GM20431 (cell line): ENCODE measurements around the gene PPME1.

Experiments used
- in situ Hi-C: fragments of 300-500 bp; cut with MseI, MboI; formaldehyde crosslinking; loops from one replicate; pipeline ENCODE4 v1.15.0; 2020; ENCODE audit warnings: low sequenced_read_pairs; ENCODE audit not compliant: unreplicated experiment

The PPME1 gene

DNA sequence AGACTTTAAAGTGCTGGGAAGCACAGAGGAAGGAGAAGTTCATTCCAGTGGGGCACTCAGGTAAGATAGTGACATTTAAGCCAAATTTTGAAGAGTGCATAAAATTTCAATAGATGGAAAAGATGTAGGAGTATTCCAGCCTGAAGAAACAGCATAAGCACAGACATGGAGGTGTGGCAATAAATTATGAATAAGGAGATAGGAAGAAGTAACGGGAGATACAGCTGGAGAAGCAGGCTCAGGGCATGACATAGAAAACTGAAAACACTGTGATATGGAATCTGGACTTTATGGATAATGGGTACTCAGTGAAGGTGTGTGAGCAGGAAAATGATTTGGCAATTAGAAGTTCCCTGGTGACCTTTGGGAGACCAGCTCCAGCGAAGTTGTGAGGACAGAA lies 107.0 kb downstream of the PPME1 start:
- in situ Hi-C loops = no loop called here

DNA sequence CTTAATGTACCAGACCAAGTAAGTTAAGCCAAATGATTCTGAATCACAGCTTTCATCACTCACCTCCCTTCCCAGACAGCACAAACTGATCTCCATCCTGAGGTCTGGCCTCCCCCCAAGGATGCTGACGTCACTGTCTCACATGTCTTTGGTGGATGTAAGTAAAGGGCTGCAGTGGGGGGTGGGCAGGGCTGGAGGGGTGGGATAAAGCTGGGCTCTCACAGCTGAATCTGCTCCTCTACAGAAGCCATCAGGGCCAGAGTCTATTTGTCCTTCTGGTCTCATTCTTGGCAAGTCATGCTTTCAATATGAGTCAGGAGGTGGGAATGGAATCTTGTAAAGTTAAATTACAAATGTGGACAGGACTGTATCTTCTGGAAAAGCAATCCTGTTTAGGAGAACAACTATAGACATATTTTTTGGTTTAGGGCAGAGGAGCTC lies 107.7 kb downstream of the PPME1 start:
- in situ Hi-C loops = no loop called here

DNA sequence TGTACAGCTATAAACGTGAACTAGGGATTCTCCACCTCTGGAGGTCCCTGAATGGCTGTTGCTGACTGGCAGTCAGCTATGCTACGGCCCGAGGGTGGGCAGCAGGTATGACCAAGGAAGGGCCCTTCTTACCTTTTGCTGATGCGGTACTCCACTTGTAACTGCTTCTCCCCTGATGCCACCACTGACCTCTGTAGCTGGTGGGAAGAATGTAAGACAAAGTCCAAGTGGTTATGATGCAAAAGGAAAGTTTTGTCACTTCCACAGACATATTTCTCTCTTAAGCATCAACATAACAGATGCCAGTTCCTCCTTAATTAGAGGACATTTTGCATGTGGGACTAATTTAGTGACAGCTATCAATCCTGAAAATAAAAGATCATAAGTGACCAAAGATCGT lies 108.2 kb downstream of the PPME1 start:
- in situ Hi-C loops = no loop called here

DNA sequence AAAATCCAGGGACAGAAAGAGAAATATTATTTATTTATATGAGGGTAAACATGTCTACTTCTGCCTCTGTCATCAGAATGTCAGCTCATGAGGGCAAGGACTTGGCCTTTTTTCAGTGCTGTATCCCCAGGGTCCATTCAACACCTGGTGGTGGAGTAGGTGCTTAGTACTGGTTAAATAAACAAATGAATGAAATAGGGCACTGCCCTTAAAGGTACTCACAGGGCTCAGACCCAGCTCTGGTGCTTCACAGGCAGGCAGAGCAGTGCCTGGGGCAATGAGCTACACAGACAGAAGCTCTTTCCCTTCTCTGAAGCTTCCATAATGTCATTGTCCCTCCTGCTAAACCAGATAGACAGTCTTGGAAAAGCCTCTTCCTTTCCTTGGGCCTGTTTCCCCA lies 109.4 kb downstream of the PPME1 start:
- in situ Hi-C loops = no loop called here

DNA sequence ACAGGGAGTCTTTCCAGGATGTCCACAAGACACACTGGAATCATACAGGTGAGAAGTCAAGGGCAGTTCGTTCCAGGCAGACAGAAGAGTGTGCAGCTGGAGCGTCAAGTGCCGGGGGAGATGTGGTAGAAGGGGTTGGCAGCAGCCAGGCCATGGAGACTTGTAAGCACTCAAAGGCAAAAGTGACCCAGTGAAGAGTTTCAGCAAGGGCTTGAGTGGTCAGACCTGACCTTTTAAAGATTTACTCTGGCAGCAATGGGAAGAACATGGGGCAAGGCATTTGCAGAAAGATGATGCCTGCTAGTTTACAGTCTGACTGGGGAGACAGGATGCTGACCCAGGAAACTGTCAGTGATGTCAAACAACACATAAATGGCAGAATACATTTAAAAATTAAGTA lies 111.3 kb downstream of the PPME1 start:
- in situ Hi-C loops = no loop called here

DNA sequence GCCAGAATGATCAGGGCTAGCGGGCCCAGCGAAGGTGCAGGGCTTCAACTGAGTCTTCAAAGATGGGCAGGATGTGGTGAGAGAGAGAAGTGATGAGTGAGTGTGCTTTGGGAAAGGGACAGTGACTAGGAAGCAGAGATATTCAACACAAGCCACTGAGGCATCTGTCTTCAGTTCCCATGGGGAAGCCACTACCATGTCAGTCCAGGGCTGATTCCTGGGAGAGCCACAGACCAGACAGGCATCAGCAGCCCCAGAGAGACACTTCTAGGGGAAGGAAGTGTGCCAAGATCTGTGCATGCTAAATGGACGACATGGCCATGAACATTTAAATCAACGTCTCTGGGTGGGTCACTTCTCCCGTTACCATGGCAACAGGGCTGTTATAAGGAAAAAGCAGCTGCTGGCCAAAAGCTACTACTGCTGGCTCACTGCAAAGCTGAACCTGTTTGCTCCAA lies 111.9 kb downstream of the PPME1 start:
- in situ Hi-C loops = no loop called here

DNA sequence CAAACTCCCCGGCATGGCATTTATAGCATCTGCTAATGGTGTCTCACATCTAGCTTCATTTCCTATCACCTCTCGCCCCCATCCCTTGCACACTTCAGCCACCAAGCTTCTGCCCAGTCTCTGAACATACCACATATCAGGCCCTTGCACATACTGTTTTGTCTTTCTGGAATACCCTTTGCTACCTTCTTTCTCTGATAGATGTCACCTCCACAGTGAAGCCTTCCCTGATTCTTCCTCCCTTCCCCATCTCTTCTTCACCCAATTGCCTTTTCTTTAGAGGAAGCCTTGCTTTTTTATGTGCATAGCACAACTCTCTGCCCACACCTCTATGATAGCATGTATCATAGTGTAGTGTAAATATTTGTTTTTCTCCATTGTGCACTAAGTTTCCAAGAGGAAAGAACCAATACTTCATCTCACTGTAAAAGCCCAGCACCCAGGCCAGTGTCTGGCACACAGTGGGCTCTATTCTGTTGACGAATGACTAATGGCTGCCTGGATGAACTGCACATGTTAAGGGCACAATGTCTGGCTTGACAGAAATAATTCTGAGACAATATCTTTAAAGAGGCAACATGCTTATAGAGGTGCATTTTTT lies 112.6 kb downstream of the PPME1 start:
- in situ Hi-C loops = no loop called here

DNA sequence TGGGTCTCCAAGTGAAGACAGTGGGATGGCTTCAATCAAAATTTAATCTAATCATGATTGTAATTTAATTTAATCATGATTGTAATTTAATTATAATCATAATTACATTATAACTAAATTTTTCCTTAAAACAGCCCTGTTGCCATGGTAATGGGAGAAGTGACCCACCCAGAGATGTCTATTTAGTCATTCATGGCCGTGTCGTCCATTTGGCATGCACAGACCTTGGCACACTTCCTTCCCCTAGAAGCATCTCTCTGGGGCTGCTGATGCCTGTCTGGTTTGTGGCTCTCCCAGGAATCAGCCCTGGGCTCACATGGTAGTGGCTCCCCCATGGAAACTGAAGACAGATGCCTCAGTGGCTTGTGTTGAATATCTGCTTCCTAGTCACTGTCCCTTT lies 113.4 kb downstream of the PPME1 start:
- in situ Hi-C loops = no loop called here

DNA sequence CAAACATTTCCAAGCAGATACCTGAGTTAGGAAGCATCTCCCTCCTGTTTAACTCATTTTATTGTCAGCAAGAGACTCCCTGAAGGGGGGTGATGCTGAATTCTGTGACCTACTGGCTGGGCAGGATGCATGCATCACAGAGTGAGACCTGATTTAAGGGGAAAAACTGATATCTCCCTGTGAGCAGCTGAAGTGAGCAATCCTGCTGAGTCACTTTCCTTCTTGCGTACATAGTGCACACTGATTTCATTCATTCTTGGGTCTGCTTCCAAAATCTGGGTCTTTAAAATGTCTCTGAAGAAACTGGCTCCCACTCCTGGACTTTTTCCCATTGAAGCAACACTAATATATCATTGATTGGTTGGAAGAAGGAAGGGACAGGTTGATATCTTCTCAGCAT lies 117.1 kb downstream of the PPME1 start:
- in situ Hi-C loops = no loop called here

DNA sequence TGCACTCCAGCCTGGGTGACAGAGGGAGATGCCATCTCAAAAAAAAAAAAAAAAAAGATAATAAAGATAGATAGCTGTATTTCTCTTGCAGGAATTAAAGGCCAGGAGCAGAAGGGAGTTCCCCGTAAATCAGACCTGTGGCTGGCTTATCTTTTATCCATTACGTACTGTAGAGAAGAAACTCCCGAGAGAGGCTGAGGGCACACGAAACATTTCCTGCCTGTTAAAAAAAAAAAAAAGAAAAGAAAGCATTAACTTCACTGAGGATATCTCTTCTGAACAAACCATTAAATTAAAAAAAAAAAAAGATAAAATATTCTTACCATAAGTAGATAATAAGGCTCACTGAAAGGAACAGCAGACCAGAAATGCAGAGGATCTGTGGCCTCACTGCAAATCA lies 117.8 kb downstream of the PPME1 start:
- in situ Hi-C loops = no loop called here

DNA sequence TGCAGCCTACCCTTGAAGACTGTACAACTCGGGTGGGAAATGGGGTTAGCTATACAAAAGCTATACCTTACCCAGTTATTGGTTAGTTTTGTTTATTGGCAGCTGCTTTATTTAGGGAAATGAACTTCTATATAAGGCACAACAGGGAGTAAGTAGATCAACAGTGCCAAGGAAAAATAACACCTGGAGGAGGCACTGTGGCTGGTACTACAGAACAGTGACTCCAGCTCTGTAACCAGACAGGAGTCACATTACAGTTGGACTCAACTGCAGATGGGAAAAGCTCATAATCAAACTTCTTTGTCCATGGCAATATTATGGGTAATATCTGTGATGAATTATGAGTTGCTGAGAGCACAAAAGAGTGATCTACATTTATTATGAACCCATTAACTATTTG lies 126.4 kb downstream of the PPME1 start:
- in situ Hi-C loops = no loop called here

DNA sequence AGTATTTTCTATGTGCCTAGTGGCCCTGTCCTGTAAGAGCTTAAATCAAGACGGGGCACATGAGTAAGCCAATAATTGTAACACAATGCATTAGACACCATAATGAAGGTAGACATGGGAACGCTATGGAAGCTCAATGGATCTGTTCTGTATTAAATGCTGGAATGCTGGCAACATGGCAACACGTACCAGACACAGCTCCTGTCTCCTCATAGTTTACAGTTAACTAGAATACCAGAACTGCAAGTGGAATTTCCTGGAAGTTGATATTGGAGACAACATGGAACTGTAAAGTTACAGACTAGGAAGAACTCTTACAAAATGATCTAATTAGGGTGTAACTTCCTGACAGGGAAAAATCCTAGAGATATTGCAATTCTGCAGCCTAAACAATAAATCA lies 127.9 kb downstream of the PPME1 start:
- in situ Hi-C loops = no loop called here
